GM19239 (cell line): ENCODE data around the gene KRTAP4-5.
"Not testable (repeated sequence)": the region's sequence is repeated elsewhere in the genome, so short reads cannot be mapped to it uniquely, and the experiment has no call there.

Source experiments
- DNase-seq: peaks from one replicate; pipeline ENCODE4 v3.0.0; 2011; ENCODE audit warnings: low spot score; ENCODE audit not compliant: insufficient read length
- FAIRE-seq: peaks from 2 replicates; lab custom pipeline; 2011; peaks lifted over from hg19 to GRCh38; lab: Jason Lieb, UNC

Gene KRTAP4-5

GRCh38 chr17:41116297-41116696 lies 33.3 kb downstream of the KRTAP4-5 start:
- FAIRE-seq (no peak), DNase-seq (no peak)

DNA sequence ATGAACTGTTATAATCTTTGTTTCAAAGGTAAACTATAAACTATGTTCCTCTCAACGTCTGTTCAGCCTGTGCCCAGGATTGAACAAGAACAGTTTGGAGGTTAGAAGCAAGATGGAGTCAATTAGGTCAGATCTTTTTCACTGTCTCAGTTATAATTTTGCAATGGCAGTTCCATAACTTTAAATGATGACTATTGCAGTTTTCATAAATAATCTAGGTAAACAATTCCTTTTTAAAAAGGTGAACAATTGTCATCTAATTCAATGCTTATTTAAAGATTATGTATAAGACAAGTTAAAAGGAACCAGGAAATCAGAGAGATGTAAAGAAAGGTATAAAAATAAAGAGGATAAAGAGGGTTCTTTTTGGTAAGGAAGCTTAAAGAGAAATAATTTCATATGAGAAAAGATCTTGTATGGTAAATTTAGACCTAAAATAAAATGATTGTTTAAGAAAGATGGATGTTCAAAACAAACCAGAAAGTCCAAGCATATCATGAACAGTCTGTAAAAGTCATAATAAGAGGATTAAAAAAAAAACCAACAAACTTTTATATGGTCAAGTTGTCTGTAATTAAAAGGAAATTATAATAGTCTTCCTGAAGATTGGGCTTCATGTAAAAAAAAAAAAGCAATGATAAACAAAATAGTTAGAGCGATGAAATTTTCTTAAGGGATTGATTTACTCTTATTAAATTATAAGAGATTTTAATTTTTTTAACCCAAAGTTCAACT lies 38.3 kb downstream of the KRTAP4-5 start:
- DNase-seq = no peak
- no peak for FAIRE-seq

- not testable (repeated sequence) for FAIRE-seq, DNase-seq
Measured at GRCh38 chr17:41108728-41109386, 40.8 kb downstream of the KRTAP4-5 start.

- no peak for DNase-seq
- FAIRE-seq = no peak
Measured at GRCh38 chr17:41107941-41108450, 41.6 kb downstream of the KRTAP4-5 start.

DNA sequence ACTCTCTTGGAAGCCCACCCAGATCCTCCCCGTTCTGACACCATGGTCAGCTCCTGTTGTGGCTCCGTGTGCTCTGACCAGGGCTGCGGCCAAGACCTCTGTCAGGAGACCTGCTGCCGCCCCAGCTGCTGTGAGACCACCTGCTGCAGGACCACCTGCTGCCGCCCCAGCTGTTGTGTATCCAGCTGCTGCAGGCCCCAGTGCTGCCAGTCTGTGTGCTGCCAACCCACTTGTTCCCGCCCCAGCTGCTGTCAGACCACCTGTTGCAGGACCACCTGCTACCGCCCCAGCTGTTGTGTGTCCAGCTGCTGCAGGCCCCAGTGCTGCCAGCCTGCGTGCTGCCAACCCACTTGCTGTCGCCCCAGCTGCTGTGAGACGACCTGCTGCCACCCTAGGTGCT lies 44.3 kb downstream of the KRTAP4-5 start, which contains the start of gene KRTAP4-9:
Gene KRTAP4-9 (plus strand): TSS at position 43 of the 400 bp plus-strand sequence. CDS start 0 bp downstream, at position 43.
- DNase-seq = not testable (repeated sequence)

GRCh38 chr17:41104386-41105038 lies 45.1 kb downstream of the KRTAP4-5 start:
- FAIRE-seq, DNase-seq: not testable (repeated sequence)

More for the DNA sequence above, 44.3 kb downstream of the KRTAP4-5 start, which contains the start of gene KRTAP4-9:
- FAIRE-seq = not testable (repeated sequence)

- FAIRE-seq (no peak), DNase-seq (no peak)
Measured at GRCh38 chr17:41103896-41104295, 45.7 kb downstream of the KRTAP4-5 start.

DNA sequence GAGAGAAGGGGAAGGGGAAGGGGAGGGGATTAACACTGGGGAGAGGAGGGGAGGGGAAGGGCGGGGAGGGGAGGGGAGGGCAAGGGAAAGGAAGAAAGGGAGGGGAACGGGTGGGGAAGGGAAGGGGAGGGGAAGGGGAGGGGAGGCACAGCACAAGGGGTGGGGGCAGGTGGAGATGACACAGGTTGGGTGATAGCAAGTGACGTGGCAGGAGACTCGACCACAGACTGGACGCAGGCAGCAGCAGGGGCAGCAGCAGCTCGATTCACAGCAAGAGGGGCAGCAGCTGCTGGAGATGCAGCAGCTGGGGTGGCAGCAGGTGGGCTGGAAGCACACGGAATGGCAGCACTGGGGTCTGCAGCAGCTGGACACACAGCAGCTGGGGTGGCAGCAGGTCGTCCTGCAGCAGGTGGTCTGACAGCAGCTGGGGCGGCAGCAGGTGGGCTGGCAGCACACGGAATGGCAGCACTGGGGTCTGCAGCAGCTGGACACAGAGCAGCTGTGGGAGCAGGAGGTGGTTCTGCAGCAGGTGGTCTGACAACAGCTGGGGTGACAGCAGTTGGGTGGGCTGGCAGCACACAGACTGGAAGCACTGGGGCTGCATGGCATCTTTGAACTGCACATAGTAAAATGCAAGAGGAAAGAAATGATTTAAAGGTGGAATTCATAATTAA lies 47.9 kb downstream of the KRTAP4-5 start, which contains the start of gene KRTAP4-16:
Gene KRTAP4-16 (minus strand): TSS at position 624 of the 674 bp plus-strand sequence. CDS start 0 bp downstream, at position 624.
- no peak for FAIRE-seq
- DNase-seq = no peak

DNA sequence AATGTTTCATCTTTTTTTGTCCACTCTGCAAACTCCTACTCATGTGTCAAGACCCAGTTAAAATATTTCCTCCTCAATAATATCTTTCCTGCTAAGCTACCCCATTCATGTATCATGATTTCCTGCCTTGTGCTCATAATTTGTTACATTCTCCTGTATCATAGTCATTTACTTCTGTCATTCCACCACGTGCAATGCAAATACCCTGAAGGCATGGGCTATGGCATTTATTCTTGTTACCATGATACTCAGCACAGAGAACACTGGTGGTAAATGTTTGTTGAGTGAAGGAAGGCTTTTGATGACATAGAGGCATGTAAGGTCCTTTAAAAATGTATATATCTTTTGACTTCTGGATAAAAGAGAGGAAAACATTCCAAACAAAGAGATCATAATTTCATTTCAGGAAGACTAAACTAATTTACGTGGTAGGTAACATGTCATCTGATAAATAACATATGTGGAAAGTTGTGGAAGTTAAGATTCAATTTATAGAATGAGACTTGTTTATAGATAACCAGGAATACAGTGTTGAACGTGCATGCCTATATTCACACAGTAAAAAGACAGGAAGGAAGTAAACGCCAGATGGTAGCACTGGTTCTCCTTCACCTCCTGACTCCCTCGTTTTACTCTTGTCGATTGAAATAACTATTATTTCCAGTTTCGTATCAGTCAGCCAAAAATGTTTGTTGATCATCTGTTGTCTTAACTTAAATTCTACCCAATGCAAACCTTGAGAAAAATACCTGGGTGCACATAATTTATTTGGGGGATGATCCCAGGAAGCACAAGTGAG lies 49.7 kb downstream of the KRTAP4-5 start:
- FAIRE-seq, DNase-seq: not testable (repeated sequence)
